Ishikawa (cell line): ENCODE results near the gene PPIL4.

Experiments used
- CEBPB ChIP-seq: IDR thresholded peaks from 2 replicates; pipeline ENCODE4 v1.6.1; 2012
- CREB1 ChIP-seq: IDR thresholded peaks from 2 replicates; pipeline ENCODE4 v1.6.1; 2012; ENCODE audit warnings: low read depth
- EP300 ChIP-seq: IDR thresholded peaks from 2 replicates; pipeline ENCODE4 v1.6.1; 2012; ENCODE audit warnings: borderline replicate concordance
- NFIC ChIP-seq: IDR thresholded peaks from 2 replicates; pipeline ENCODE4 v1.6.1; 2012
- TAF1 ChIP-seq: IDR thresholded peaks from 2 replicates; pipeline ENCODE4 v1.6.1; 2012; ENCODE audit warnings: low read depth, mild to moderate bottlenecking
- TEAD4 ChIP-seq: IDR thresholded peaks from 2 replicates; pipeline ENCODE4 v1.6.1; 2012

DNA sequence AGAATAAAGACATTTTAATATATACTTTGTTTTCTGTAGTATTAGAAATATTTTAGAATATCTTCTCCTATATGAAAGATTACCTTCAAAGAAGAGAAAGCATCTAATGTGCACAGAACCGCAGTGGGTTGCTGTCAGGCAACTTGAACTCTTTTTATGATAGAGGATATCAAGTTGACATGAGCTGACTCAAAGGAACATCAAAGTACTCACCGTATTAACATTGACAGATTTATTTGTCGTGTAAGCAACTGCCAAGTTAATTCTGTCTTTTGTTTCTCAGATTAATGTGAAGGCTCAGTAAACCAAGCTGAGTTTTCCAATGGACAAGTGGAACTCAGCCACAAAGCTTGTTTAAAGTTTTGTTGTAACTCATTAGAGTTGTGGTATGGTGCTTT lies 18.1 kb upstream of the PPIL4 start:
- no peak for TF ChIP-seq TAF1
- no peak for TF ChIP-seq CEBPB
- TF ChIP-seq NFIC = no peak
- no peak for TF ChIP-seq EP300
- TF ChIP-seq CREB1 = no peak
- no peak for TF ChIP-seq TEAD4
